ENCODE measurements around the gene PCSK5. TPM values are rescaled to one million over a fixed set of nuclear protein-coding genes. Genes with fewer than 3 reads are reported as not detected.

Gene PCSK5
- total RNA-seq, 1 experiment from 2014 or later = 6.9 TPM

DNA sequence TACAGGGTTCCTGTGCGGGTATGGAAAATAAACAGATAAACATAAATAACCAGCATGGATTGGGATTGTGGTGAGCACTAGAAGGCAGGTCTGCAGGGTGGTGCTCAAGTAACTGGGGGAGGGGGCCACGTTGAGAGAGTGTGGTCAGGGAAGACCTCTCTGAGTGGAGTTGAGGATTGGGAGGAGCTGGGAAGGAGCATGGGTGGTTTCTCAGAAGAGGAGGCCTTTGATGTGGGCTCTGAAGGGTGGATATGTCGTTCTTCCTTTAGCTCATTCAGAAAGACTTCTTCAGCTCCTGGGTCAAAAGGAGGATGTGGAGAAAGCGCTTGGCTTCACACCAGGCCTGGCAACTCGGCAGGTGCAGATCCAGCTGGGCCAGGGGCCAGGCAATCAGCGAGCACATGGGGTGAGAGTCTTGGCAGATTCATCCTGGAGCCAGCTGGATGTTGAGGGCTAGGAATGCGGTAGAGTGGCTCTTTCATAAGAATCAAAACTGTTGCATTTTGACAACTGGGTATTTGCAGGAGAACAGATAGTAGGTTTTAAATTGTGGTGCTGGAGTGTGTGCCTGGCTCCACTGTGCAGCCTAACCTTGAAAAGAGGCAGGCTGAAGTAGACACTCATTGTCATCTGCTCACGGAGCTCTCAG lies 71.7 kb downstream of the PCSK5 start:
- Histone ChIP-seq H3K4me1 (ENCODE audit: control insufficient read depth in 1 of 2, insufficient read depth in 2 of 2, low read length in 2 of 2) (peaks cover 7 to 23% of the 10 kb centered on the region in 2 experiments; a peak in 3 of 4 replicates), H3K27ac (ENCODE audit: low read depth, low read length) (no peak overlapping the region), H3K79me2 (ENCODE audit: insufficient read depth, low read length) (no peaks in the 10 kb centered on the region), H3K4me3 (replicated peaks in 1 of 2; ENCODE audit: low read depth in 1 of 2, low read length in 2 of 2) (no peak overlapping the region), H3K9ac (ENCODE audit: low read length) (no peak overlapping the region), H3K36me3 (ENCODE audit: control insufficient read depth in 1 of 2, insufficient read depth in 2 of 2, low read length in 2 of 2) (no peaks in the 10 kb centered on the region), H2AFZ (ENCODE audit: low read depth, low read length, poor library complexity, severe bottlenecking) (no peak overlapping the region), H3K27me3 (ENCODE audit: insufficient read depth, low read length) (no peaks in the 10 kb centered on the region), H3K9me2 (ENCODE audit: insufficient read depth) (no peaks in the 10 kb centered on the region), H4K20me1 (ENCODE audit: insufficient read depth) (no peaks in the 10 kb centered on the region), H3K9me3 (ENCODE audit: control insufficient read depth in 1 of 2, insufficient read depth in 1 of 2, low read depth in 1 of 2, low read length in 2 of 2) (no peaks in the 10 kb centered on the region), H3K4me2 (ENCODE audit: low read length) (no peak overlapping the region)
- DNase-seq (ENCODE audit: low read depth, low spot score) = no peak
- TF ChIP-seq RAD21 (IDR thresholded peaks at IDR 0.05; ENCODE audit: low read depth) (no peak), ELF1 (IDR thresholded peaks at IDR 0.05; ENCODE audit: borderline replicate concordance, low read depth) (no peak), EZH2phosphoT487 (IDR thresholded peaks at IDR 0.05; ENCODE audit: borderline replicate concordance) (no peak), CEBPB (IDR thresholded peaks at IDR 0.05; ENCODE audit: low read depth) (no peak), EZH2 (IDR thresholded peaks at IDR 0.05) (no peak), TCF7L2 (IDR thresholded peaks at IDR 0.05; ENCODE audit: borderline replicate concordance, extremely low read depth, insufficient read depth, insufficient read length) (no peak), SRF (IDR thresholded peaks at IDR 0.05; ENCODE audit: low read depth) (no peak), JUND (IDR thresholded peaks at IDR 0.05) (no peak), SIN3A (IDR thresholded peaks at IDR 0.05; ENCODE audit: low read depth) (no peak), EGR1 (IDR thresholded peaks at IDR 0.05; ENCODE audit: low read depth) (no peak), POLR2A (IDR thresholded peaks at IDR 0.05; ENCODE audit: borderline replicate concordance, extremely low read depth, insufficient read depth, insufficient read length) (no peak), POLR2AphosphoS5 (IDR thresholded peaks at IDR 0.05; ENCODE audit: low read depth, low read length) (no peak), CBX3 (IDR thresholded peaks at IDR 0.05; ENCODE audit: low read depth) (no peak), SP1 (IDR thresholded peaks at IDR 0.05; ENCODE audit: low read depth) (no peak), ZFX (IDR thresholded peaks at IDR 0.05) (no peak)
- TF ChIP-seq, protein P1, sequence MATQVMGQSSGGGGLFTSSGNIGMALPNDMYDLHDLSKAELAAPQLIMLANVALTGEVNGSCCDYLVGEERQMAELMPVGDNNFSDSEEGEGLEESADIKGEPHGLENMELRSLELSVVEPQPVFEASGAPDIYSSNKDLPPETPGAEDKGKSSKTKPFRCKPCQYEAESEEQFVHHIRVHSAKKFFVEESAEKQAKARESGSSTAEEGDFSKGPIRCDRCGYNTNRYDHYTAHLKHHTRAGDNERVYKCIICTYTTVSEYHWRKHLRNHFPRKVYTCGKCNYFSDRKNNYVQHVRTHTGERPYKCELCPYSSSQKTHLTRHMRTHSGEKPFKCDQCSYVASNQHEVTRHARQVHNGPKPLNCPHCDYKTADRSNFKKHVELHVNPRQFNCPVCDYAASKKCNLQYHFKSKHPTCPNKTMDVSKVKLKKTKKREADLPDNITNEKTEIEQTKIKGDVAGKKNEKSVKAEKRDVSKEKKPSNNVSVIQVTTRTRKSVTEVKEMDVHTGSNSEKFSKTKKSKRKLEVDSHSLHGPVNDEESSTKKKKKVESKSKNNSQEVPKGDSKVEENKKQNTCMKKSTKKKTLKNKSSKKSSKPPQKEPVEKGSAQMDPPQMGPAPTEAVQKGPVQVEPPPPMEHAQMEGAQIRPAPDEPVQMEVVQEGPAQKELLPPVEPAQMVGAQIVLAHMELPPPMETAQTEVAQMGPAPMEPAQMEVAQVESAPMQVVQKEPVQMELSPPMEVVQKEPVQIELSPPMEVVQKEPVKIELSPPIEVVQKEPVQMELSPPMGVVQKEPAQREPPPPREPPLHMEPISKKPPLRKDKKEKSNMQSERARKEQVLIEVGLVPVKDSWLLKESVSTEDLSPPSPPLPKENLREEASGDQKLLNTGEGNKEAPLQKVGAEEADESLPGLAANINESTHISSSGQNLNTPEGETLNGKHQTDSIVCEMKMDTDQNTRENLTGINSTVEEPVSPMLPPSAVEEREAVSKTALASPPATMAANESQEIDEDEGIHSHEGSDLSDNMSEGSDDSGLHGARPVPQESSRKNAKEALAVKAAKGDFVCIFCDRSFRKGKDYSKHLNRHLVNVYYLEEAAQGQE (IDR thresholded peaks at IDR 0.05; ENCODE audit: low read depth) = no peak
- TF ChIP-seq, protein P2, sequence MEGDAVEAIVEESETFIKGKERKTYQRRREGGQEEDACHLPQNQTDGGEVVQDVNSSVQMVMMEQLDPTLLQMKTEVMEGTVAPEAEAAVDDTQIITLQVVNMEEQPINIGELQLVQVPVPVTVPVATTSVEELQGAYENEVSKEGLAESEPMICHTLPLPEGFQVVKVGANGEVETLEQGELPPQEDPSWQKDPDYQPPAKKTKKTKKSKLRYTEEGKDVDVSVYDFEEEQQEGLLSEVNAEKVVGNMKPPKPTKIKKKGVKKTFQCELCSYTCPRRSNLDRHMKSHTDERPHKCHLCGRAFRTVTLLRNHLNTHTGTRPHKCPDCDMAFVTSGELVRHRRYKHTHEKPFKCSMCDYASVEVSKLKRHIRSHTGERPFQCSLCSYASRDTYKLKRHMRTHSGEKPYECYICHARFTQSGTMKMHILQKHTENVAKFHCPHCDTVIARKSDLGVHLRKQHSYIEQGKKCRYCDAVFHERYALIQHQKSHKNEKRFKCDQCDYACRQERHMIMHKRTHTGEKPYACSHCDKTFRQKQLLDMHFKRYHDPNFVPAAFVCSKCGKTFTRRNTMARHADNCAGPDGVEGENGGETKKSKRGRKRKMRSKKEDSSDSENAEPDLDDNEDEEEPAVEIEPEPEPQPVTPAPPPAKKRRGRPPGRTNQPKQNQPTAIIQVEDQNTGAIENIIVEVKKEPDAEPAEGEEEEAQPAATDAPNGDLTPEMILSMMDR (IDR thresholded peaks at IDR 0.05 in 2 of 3, conservative IDR thresholded peaks at IDR 0.05 in 1 of 3; ENCODE audit: borderline replicate concordance in 1 of 3, insufficient read depth in 1 of 3, low read depth in 2 of 3, low read length in 2 of 3) = no peak
- TF ChIP-seq, protein P3, sequence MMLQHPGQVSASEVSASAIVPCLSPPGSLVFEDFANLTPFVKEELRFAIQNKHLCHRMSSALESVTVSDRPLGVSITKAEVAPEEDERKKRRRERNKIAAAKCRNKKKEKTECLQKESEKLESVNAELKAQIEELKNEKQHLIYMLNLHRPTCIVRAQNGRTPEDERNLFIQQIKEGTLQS (IDR thresholded peaks at IDR 0.05) = no peak
- TF ChIP-seq, protein P4, sequence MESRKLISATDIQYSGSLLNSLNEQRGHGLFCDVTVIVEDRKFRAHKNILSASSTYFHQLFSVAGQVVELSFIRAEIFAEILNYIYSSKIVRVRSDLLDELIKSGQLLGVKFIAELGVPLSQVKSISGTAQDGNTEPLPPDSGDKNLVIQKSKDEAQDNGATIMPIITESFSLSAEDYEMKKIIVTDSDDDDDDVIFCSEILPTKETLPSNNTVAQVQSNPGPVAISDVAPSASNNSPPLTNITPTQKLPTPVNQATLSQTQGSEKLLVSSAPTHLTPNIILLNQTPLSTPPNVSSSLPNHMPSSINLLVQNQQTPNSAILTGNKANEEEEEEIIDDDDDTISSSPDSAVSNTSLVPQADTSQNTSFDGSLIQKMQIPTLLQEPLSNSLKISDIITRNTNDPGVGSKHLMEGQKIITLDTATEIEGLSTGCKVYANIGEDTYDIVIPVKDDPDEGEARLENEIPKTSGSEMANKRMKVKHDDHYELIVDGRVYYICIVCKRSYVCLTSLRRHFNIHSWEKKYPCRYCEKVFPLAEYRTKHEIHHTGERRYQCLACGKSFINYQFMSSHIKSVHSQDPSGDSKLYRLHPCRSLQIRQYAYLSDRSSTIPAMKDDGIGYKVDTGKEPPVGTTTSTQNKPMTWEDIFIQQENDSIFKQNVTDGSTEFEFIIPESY (IDR thresholded peaks at IDR 0.05; ENCODE audit: extremely low read depth, insufficient replicate concordance, low read length) = no peak
- TF ChIP-seq, protein P5, sequence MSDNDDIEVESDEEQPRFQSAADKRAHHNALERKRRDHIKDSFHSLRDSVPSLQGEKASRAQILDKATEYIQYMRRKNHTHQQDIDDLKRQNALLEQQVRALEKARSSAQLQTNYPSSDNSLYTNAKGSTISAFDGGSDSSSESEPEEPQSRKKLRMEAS (IDR thresholded peaks at IDR 0.05) = no peak
- intact Hi-C loops (cut with micrococcal nuclease) = no loop called here
- CTCF ChIA-PET = no interaction called here
- RAD21 ChIA-PET (ENCODE audit: low non-redundant PET in 1 of 2, low total read pairs in 2 of 2, uncharacterized antibody in 2 of 2, unreplicated experiment in 2 of 2) = no interaction called here
- BruUV-seq (replicated peaks) = no TSS peak
- peak; percentile 25; the same call in 1 of the 2 replicates for ATAC-seq
- POLR2A ChIA-PET = no interaction called here
